Measurements from ENCODE around the gene NT5DC1.

Gene NT5DC1

GRCh38 chr6:116144605-116145004 lies 44.0 kb downstream of the NT5DC1 start:
- no peak for DNase-seq

DNA sequence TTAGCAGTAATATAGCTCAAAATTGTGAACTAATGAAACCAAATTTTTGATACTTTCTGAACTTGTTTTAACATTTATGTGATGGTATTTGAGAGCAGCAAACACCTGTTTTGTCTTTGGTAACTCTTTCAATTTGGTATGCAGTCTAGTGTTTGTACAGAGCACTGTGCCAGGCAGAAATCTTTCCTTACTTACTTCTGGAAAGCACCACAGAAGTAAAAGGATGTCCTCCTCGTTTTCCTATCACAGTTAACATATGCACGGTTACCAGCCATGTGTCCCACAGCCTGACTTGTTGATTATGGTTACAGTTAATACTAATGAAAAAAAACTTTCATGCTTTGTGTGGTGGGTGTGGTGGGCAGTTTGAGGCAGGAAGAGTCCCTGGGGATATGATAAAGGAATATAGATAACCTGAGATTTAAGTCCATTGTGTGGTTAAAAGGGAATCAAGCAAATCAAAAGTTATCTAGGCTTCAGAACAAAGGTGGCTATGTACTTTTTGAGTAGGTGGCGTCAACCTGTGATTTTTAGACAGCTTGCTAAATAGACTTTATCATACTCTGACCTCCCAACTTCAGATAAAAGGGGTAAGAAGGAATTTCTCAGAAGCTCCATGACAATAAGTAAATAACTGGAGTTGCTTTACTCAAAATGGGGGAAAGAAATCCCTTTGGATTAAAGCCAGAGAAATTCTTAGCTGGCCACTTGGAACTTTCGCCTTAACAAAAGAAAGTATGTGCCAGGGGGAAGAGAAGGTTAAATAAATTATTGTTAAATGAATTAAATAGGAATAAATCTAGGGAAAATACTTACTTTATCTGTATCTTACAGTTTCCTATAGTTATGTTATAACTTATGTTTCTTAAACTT lies 45.4 kb downstream of the NT5DC1 start:
- DNase-seq, result no peak

DNA sequence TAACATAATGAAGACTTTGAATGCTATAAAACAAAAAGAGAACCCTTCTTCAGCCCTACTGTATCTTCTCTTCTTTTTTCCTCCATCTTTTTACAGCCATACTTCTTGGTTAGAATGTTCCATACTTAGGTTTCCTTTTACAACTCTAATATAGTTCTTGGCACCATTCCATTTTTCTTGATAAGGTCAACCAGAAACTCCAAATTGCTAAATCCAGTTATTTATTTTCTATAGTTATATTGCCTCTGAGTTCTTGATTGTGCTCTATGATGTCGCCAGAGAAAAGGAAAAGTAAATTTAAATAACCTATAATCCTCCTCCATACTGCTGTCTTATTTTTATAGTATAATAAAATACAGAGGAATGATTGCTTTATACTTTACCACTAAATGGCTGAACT lies 52.0 kb downstream of the NT5DC1 start:
- DNase-seq, result no peak

DNA sequence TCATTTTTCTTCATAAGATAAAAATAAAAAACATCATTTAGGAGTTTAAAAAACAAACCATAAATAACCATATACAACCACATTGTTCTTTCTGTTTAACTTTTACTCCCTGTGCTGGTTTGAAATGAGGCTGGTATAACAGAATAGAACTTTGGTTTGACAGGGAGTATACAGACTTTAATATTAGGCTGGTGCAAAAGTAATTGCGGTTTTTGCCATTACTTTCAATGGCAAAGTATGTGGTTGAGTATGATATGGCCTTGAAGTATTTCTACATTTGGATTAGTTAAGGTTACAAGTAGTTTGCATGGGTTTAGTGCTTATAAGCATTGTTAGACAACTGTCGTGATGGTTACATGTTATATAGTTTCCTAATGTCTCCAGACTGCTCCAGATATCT lies 54.2 kb downstream of the NT5DC1 start:
- DNase-seq, result no peak

GRCh38 chr6:116156405-116157326 lies 56.0 kb downstream of the NT5DC1 start:
- DNase-seq, result no peak

GRCh38 chr6:116157391-116157790 lies 56.7 kb downstream of the NT5DC1 start:
- DNase-seq, result no peak

DNA sequence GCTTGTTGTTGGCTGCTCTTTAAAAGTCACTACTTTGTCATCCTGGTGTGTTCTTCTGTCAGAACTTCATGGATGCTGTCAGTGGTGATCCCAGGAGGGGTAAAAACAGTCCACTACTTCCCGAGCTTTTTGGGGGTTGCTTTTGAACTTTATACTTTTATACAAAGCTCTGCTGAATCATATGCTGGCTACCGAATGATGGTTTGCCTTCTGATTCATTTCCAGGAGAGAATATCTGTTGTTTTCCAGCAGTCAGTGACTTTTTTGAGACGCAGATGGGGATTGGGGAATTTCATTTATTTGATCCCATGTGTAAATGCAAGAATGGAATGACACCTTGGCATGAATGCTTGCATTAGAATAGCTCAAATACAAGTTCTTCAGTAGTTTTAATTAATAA lies 58.0 kb downstream of the NT5DC1 start:
- DNase-seq, result no peak

GRCh38 chr6:116159782-116160524 lies 59.3 kb downstream of the NT5DC1 start:
- DNase-seq, result no peak

DNA sequence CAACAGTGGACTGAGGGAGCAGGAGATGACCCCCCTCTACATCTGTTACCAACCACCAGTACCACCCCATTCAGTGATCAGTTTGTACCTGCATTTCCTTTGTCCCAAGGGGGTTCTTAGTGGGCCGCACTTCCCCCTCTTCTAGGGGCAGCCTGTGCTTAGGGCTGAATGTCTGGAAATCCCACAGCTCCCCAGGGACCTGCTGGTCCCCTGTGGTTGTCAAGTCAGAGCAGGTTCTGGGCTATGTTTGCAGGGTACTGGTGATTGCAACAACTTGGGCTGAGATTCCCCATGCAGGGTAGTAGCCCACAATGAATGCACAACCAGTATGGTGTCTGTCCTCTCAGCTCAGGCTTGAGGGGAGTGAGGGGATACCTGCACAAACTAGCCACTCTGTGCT lies 64.9 kb downstream of the NT5DC1 start:
- DNase-seq, result no peak

DNA sequence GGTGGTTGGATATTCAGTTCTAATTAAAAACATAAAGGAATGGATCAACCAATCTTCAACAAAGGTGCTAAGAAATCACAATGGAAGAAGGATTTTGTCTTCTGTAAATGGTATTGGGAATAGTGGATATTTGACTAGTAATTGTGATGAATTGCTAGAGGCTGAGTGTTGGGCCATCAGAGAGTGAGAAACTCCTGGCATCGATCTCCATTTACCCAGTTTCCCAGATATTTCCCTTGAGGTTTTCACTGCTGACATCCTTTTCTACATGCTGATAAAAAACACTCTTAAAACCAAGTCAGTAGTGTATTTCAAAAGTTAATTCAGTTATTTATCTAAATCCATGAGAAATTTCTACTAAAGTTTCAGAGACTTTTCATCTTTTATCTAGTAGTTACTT lies 65.7 kb downstream of the NT5DC1 start:
- DNase-seq, result no peak

DNA sequence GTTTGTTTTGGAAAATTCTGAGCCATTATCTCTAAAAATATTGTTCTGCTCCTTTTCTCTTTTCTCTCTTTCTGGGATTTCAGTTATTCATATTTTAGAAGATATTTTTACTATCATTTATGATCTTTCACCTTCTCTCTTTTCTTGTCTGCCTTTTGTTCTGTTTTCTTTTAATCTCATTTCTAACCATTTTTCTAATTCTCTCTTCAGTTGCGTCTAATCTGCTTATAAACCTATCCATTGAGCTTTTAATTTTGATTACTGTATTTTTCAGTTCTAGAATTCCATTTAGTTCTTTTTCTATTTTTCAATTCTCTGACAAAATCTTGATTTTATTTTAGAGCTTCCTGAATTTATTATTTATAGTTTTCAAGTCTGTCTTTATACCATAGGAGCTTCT lies 67.5 kb downstream of the NT5DC1 start:
- DNase-seq, result no peak

GRCh38 chr6:116169880-116170279 lies 69.2 kb downstream of the NT5DC1 start:
- DNase-seq, result no peak

GRCh38 chr6:116170358-116171057 lies 69.9 kb downstream of the NT5DC1 start:
- no peak for DNase-seq

- no peak for DNase-seq
Observed at GRCh38 chr6:116173928-116174327, 73.3 kb downstream of the NT5DC1 start.

DNA sequence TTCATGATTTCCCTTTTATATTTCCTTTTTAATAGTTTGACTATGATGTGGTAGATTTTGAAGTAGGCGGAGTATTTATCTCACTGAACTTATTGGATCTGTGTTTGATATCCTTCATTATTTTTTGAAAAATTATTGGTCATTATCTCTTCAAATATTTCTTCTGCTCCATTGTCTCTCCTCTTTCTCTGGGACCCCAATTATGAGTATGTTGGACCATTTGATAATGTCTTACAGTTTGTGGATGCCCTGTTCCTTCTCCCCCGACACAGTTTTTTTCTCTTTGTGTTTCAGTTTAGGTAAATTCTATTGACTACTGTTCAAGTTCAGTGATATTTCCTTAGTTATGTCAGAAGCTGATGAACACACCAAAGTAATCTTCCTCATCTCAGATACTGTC lies 74.7 kb downstream of the NT5DC1 start:
- DNase-seq, result no peak

- DNase-seq, result no peak
Observed at GRCh38 chr6:116176596-116176995, 75.9 kb downstream of the NT5DC1 start.

DNA sequence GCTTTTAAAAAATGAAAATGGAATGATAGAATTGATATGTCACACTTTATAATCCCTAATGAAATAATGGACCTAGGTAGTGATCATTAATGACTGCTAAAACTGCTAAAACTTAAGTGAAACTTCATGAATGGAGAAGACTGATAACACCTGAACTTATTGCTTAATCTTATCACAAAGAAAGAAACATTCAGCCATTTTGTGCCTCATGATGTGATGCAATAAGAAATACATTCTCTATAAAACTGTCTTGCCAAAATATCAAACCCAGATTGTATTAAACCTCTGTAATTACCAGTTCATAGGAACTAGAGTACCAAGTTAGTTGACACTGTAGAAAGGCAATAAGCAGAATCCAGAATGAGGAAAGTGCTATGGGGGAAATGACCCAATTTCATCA lies 79.7 kb downstream of the NT5DC1 start:
- DNase-seq, result no peak

GRCh38 chr6:116189472-116189871 lies 88.8 kb downstream of the NT5DC1 start:
- DNase-seq, result no peak

GRCh38 chr6:116190550-116190949 lies 89.9 kb downstream of the NT5DC1 start:
- DNase-seq, result no peak

DNA sequence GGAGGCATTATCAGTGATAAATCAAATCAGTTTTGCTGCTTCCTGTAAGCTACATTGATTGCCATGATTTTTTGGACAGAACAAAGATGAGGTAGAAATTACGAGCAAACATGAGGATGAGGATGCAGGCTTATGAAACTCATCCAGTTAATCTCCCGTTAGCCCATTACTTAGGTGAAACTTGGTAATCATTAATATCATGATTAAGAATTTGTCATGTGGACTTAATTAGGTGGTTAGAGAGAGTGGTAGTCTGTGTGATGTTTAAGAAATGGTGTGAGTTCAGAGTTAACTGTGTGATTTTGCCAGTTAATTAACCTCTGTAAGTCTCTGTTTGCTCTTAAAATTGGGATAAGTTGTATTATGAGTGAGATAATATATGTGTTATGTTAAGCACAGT lies 91.2 kb downstream of the NT5DC1 start:
- DNase-seq, result no peak

DNA sequence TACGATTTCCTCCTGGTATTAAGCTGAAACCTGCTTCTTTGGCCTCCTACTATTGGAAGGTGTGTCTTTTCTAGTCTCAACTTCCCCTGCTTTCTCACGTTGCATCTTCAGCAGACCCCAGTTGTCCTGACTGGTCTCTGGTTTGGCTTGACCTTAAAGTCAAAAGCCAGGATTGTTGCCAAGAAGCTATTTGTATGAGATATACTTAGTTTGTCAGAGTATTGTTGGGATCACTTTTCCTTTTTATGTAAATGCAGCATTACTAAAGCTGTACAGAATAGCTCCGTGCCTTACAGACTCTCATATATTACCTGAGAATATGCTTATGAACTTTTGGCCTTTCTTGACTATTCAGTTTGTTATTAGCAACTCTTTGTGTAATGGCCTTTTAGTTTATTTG lies 92.1 kb downstream of the NT5DC1 start:
- no peak for DNase-seq

- no peak for DNase-seq
Observed at GRCh38 chr6:116196841-116197240, 96.2 kb downstream of the NT5DC1 start.
